ENCODE data around the gene PPL.

DNA sequence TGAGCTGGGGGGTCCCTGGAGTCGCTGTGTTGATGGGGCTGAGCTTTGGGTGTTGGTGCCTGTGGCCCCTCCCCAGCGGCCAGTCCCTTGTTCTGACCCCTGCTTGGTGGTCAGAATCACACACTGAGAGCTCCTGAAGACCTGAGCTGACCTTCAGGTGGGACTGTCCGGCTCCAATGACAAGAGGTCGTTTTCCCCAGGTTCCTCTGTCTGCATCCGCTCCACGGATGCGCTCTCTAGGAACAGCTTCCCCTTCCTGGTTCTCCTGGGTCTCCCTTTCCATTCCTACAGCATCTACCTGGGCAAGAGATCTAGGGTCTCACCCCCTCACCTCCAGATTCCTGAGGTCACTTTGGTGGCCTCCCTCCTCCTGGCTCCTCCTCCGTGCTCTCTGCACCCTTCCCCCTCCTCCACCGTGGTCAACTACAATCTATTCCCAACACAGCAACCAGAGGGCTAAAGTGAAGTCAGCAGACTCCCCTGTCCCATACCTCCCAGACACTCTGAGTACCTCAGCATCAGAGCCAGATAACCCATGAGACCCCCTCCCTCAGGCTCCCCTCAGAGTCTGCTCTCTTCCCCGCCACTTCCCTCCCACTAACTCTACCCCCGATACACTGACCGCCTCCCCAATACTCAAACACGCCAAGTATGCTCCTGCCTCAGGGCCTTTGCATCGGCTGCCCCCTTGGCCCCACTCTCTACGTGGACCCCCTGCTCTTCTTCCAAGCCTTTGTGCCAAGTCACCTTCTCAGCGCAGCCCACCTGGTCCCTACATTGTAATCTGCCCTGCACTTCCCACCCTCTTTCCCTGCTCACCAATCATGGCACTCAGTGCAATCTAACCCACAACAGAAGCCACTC, 12.2 kb upstream of the PPL start:
- TF ChIP-seq, protein P1, sequence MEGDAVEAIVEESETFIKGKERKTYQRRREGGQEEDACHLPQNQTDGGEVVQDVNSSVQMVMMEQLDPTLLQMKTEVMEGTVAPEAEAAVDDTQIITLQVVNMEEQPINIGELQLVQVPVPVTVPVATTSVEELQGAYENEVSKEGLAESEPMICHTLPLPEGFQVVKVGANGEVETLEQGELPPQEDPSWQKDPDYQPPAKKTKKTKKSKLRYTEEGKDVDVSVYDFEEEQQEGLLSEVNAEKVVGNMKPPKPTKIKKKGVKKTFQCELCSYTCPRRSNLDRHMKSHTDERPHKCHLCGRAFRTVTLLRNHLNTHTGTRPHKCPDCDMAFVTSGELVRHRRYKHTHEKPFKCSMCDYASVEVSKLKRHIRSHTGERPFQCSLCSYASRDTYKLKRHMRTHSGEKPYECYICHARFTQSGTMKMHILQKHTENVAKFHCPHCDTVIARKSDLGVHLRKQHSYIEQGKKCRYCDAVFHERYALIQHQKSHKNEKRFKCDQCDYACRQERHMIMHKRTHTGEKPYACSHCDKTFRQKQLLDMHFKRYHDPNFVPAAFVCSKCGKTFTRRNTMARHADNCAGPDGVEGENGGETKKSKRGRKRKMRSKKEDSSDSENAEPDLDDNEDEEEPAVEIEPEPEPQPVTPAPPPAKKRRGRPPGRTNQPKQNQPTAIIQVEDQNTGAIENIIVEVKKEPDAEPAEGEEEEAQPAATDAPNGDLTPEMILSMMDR (IDR thresholded peaks at IDR 0.05; ENCODE audit: low read length): no peak
- no peak for TF ChIP-seq EZH2 (IDR thresholded peaks at IDR 0.05; ENCODE audit: borderline replicate concordance, low read length)

Data from OCI-LY1 (cell line).